NCI-H526 (cell line): ENCODE data around the gene IL16.

Experiments used
- DNase-seq, 2 experiments: peaks; one replicate each; lab custom pipeline; 2025; lab: John Stamatoyannopoulos, UW

The IL16 gene

DNA sequence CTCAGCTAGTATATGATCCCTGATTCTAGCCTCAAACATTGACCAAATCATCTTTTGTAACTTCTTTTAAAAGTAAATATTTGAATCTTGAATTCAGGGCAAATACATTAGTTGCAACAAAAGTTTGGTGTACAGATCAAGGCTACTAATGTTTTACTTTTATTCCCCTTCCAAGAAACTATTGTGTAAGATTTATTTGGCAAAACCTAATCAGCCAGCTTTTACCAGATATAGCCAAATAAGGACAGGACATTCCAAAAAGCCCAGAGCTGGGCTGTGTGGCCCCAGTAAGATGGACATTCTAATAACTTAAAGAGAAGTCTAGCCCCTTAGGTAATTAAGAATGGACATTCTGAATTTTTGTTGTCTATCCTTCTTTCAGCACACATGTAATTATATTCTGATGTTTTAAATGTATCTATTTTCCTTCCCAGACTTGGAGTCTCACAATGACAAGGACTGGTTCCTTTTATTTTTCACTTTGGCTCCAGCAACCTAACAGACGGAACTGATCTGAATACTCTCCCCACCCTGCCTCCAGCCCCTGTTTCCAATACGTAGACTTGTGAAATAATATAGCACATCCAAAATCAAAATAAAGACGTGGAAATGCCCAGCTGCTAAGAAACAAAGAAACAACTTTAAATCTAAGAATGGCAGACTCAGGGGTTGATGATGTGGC, 79.2 kb downstream of the IL16 start:
- no peak for DNase-seq

DNA sequence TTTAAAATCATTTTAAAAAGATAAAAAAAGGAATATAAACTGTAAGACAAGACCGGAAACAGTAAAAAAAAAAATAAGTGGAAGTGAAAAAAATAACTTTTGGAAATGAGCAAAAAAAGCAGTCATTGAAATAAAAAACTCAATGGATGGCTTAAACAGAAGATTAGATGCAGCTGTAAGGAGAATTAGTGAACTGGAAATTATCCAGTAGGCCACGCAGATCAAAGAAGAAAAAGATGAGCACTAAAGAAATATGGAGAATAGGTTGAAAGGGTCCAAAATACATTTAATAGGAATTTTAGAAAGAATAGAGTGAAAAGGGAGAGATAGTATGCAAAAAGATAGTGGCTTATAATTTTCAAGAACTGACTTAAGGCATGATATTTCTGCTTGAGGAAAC, 80.3 kb downstream of the IL16 start:
- DNase-seq = no peak

DNA sequence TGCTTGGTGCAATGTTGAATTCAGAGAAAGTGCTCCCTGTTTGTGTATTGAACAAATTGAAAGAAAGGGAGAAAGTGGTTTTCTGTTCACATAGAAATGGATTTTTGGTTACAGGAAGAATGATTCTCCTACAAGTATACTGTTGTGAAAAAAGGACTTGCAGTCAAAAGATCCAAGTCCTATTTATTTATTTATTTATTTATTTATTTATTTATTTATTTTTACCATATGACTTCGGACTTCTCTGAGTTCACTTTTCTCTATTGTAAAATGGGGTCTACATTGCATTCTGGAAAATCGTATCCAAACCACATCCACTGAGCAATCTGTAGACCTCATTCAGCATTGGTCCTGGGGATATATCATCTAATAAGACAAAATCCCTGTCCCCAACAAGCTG, 81.2 kb downstream of the IL16 start:
- DNase-seq = no peak

DNA sequence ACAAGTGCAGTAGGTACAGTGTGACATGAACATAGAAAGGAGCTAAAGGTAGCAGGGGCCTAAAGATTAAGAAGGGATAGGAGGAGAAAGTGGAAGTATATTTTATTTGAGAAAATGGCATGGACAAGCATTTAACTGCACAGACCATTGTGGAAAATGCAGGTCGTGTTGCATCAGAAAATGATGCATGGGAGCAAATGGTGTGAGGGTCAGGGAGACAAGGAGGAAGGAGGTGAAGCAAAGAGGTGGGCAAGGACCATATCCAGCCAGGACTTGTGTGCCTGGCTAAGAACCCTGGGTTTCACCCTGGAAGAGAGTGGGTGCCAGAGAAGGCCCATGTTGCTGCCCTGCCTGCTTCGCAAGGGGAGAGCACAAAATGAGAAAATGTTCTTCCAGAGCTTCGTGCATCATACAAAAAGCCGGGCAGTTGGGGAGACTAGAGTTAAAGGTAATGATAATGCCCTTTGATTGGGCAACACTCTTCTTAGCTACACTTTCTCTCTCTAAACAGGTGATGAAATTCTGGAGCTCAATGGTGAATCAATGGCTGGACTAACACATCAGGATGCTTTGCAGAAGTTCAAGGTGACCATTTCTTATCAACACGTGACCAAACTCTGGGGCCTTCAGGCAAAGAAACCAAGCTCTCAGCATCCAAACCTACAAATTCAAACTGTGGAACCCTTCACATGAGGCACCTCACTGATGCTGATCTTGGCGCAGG, 81.8 kb downstream of the IL16 start:
- DNase-seq = no peak

DNA sequence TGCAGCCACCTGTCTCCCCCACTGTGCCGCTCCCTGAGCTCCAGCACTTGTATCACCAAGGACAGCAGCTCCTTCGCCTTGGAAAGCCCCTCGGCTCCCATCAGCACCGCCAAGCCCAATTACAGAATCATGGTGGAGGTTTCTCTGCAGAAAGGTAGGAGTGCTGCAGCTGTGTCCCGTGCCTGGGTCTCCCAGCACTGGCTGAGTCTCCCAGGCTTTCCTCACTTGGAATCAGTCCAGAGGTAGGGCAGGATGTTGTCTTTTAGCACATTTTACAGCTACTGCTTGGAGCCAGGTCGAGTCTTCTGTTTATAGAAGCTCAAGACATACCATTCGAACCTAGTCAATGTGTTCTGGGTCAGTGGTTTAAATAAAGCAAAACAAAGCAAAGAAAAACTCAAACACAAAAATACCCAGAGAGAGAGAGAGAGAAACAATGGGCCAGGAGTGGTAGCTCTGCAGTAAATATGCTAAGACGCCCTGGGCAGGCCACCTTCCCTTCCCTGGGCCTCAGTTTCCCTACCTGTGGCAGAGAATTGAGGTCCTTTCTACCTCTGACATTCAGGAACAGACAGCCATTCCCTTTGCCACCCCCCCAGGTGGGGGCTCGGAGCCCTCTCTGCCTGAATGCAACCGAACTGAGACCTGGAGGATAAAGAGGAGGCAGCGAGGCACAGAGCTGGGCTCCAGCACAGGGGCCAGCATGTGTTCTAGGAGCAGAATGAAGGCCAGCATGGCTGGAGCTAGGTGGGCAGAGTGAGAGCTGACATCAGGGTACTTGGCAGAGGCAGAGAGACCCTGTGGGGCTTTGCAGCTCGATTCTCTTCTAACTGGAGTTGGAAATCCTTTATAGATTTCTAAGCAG, 83.2 kb downstream of the IL16 start:
- DNase-seq = no peak

DNA sequence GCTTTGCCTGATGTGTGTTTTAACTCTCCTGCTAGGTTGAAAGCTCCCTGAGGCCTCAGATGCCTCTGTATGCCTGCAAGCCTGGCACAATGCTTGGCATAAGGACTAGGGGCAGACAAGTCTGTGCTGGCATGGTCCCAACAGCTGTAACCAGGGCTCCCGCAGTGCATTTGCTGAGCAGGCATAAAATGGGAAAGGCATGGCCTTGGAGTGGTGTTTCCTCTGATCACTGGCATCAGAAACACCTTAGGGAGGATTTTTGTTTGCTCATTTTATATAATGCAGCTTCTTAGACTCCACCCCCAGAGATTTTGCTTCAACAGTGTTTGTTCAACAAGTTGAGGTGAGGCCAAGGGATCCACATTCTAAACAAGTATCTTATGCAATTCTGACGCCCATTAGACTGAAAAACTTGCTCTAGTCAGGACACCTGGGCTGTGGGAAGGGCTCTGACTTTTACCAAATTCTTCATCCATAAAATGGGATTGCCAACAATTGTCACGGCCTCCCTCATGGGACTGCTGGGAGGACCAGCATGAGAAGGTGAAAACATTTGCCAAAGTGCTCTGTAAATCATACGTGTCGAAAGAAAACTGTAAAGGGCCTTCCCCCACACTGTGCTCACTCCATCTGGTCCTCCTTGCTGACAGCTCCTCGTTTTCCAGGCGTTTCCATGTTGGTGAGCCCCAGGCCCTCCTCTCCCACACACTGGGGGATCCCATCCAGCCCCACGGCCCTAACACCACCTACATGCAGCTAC, 84.2 kb downstream of the IL16 start:
- DNase-seq = no peak

DNA sequence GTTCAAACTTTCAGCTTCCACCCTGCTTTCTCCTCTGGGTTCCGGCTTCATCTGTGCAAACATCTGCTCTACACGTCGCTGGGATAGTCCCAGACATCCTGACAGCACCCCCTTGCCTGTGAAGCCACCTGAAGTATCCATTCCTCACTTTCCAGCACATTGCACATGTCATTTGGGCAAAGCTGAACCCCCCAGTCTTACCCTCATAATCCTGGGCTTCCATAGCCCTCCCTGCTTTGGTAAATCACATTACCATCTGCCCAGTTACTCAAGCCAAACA, 84.7 kb downstream of the IL16 start:
- no peak for DNase-seq

DNA sequence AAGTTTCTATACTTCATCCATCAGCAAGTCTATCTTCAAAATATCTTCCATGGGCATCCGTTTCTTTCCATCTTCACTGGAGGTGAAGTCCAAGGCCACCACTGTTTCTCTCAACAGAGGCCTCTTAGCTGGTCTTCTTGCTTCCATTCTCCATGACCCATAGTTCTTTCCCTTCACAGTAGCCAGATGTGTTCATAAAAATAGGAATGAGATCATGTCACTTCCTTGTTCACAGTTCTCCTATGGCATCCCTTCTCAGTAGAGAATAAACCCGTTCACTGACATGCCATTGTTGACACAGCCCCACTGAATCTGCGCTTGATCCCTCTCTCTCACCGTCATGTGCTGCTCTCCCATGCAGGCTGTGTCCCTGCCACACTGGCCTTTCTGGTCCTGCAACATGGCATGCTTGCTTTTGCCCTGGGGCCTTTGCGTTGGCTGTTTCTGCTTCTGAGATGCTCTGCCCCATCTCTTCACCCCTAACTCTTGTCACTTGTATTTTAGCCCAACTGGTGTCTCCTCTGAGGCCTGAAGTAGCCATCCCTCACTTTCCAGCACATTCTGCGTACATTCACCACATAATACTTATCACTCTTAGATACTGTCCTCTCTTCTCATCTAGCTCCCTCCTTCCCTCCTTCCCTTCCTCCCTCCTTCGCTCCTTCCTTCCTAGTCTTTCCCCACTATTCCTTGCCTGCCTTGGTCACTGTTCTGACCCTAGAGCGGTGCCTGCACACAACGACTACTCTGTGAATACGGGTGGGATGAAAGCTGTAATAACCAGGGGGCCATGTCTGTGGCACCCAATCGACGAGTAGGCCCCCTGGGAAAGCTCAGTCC, 85.3 kb downstream of the IL16 start:
- DNase-seq = no peak

DNA sequence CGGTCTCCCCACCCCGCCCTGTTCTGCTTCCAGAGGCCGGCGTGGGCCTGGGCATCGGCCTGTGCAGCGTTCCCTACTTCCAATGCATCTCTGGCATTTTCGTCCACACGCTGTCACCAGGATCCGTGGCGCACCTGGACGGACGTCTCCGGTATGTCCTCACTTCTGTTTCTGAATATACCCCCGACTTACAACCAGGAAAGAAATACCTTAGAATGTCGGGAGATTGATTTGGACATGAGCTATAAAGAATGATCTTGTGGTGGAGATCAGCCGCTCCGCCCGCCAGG, 85.9 kb downstream of the IL16 start:
- DNase-seq = no peak

DNA sequence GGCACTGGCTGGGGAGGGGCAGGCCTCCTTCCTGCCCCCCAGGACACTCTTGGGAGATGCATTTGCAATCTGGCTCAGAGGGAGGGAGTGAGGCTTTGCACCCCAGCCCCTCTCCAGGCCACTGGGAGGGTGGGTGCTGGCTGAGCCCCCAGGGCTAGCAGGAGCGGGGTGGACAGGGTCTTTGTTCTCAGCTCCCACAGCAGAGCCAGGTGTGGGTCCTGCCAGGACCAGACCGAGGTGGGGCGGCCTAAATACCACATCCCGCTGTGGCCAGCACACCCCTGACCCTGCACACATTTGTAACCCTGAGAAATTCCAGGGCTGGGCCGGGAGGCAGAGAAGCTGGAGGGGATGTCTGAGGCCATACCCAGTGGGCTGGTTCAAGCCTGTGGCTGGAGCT, 86.2 kb downstream of the IL16 start:
- no peak for DNase-seq

DNA sequence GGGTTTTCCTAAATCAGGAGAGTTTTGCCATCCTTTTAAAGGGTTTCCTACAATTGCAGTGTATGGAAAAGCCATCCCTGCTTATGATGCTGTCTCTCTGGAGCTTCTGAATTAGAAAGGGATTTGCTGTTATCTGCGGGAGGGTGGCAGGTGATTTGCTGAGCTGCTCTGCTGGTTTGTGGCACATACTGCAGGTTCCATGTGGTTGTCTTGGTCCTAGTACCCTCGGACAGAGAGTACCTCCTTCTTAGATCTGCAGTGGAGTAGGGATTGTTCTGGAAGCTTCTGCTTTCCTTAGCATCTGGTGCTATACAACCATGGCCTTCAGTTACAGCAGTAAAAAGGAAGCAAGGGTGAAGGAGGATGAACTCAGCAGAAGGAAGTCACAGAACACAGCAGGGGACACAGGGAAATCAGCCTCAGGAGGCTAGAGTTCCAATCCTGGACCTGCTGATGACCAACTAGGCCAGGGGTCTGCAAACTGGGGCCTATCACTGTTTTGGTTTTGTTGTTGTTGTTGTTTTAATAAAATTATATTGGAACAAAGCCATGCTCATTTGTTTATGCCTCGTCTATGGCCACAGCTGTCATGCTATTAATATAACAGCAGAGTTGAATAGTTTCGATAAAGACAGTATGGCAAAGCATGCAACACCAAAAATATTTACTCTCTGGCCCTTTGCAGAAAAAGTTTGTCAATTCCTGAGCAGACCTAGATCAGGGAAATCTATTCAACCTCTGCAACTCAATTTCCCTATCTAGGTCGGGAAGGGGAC, 87.8 kb downstream of the IL16 start:
- DNase-seq = no peak

DNA sequence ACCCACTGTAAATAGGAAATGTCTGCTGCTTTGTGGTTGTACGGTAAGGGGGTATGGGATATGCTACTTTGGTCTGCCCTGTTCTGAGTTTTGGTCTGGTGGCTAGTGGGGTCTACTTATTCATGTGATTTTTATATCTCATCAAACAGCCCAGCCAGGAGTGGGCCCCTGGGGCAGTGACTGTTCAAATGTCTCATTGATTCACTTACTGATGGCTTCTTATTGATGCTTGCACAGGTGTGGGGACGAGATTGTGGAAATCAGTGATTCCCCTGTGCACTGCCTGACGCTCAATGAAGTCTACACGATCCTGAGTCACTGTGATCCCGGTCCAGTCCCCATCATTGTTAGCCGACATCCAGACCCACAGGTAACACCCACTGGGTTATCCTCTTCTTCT, 88.8 kb downstream of the IL16 start:
- DNase-seq = no peak

DNA sequence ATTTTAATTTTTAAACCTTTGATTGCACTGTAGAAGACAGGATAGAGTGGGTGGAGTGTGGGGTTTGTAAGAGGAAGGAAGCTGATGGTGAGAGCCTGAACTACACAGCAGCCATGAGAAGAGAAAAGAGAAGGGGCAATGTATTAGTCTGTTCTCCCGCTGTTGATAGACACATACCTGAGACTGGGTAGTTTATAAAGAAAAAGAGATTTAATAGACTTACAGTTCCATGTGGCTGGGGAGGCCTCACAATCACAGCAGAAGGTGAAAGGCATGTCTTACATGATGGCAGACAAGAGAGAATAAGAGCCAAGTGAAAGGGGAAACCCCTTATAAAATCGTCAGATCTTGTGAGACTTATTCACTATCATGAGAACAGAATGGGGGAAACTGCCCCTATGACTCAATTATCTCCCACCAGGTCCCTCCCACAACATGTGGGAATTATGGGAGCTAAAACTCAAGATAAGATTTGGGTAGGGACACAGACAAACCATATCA, 90.0 kb downstream of the IL16 start:
- no peak for DNase-seq

DNA sequence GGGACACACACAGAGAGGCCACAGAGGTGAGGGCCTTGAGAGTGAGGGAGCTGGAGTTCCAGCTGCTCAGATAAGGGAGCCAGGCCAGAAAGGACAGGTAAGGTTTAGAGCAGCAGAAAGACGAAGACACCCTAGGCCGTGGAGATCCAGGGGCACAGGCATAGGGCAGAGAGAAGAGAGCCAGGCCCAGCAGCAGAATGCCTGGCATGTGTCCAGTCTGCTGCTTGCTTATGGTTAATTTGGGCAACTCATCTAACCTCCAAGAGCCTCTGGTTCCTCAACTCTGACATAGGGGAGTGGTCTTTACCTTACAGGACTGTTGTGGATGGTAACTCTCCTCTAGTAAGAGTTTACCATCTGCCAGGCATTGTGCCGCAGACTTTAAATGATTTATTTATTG, 91.4 kb downstream of the IL16 start:
- DNase-seq = no peak

DNA sequence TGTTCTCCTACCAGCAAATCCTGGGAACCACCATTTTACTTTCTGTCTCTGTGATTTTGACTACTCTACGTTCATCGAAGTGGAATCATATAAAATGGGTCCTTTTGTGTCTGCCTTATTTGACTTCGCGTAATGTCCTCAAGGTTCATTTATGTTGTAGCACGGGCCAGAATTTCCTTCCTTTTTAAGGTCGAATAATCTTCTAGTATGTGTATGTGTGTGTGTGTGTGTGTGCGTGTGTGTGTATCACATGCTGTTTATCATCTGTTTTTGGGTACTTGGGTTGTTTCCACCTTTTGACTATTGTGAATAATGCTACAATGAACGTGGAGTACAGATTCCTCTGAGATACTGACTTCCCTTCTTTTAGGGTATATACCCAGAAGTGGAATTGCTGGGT, 91.9 kb downstream of the IL16 start:
- no peak for DNase-seq

DNA sequence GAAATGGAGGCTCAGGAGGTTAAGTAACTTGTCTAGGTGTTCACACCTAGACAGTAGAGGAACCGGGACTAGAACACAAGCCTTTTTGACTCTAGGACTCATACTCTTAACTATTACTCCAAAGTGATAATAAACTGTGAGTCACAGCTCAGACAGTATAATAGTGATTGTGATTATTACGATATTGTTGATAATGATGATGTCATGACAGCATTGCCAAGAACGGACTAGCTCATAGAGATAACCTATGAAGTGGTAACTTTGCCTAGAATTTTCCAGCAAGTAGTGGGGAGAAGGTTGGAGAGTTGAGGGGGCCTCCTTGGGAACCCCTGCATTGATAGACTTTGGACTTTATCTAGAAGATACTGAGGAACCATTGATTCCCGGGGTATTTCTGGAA, 93.2 kb downstream of the IL16 start:
- no peak for DNase-seq

DNA sequence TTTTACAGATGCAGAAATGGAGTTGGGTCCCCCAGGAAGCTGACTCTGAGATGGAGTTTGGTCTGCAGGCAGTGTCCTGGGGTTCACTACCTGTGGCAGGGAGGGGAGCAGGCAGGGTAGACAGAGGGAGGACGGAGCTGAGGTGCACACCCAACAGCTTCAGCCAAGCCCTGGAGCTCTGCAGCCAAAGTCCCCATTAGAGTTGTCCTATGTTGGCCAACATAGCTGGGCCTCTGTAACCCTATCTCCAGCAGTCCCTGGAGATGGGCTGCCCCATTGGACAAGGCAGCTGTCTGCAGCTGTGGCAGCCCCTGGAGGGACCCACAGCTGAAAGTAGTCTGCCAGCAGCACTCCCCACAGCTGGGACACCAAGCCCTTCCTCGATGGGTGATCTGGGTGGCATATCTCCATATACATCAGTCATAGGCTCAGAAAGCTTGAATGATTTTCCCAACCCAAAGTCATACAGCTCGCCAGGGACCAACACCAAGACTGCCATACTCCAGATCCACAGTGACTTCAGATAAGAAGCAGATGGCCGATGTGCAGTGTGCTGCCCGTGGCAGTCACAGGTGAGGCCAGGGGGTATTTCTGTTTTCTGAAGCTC, 95.3 kb downstream of the IL16 start:
- no peak for DNase-seq

DNA sequence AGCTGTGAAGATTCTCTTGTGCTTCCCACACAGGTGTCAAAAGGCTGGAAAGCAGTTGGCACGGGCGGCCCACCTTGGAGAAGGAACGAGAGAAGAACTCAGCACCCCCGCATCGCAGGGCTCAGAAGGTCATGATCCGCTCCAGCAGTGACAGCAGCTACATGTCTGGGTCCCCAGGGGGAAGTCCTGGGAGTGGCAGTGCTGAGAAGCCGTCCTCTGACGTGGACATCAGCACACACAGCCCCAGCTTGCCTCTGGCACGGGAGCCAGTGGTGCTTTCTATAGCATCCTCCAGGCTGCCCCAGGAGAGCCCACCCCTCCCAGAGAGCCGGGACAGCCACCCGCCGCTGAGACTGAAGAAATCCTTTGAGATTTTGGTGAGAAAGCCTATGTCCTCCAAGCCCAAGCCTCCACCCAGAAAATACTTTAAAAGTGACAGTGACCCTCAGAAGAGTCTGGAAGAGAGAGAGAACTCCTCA, 95.9 kb downstream of the IL16 start:
- DNase-seq = no peak

DNA sequence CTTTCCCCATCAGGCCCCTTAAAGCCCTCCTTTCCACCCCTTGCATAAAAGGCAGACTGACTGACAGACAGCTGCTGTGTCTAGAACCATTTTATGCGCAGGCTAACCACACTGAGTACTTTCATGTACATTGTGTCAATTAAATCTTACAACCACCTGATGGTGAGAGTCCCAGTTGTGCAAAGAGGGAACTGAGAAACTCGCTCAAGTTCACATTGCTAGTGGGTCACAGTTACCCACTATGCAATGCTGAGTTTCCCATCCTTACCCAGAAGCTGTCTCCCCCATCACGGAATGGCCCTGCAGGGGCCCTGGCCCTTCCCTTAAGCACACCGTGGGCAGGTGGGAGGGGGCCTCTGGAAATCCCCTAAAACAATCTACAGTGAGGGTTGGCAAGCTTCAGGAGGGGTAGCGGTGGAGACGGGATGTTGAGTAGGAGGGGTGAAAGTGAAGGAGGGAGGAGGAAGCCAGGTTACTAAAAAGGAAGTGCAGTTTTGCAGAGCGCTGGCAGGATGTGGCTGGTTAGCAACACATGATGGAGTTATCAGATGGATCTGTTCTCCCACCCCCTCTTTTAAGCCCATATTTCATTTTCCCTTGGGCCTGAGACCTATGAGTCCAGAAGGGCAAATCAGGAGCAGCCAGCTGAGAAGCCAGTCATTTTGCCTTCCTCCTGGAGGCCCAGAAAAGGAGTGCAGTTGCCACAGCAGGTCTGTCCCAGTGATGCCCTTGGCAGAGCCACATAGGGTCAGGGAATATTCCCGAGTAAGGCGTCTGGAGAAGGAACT, 97.2 kb downstream of the IL16 start:
- no peak for DNase-seq

DNA sequence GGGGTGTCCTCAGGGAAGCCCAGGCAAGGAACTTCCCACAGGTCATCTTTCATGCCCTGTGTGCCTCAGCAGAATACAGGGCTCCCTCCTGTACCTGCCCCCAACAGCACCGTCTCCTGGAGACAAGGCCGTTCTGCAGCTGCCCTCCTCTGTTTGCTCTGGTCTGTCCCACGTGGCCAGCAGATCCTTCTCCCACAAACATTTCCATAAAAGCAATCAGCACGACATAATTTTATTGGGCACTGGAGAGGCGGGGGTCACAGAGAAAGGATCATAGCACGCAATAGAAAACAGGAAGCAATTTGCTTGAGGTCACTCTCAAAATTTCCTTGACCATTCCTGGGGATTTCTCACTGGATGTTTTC, 97.8 kb downstream of the IL16 start:
- peak; percentile 78 to 80 for DNase-seq
